HFFc6 (cell line): ENCODE measurements around the gene MMP8. TPM values are rescaled to one million over a fixed set of nuclear protein-coding genes. Genes with fewer than 3 reads are reported as not detected.

Experiments used
- DNase-seq: peaks from one replicate; pipeline ENCODE4 v3.0.0-alpha.2; 2018
- H3K27ac Mint-ChIP-seq: 2 replicates; pipeline ENCODE4 v1.8.0; 2020; ENCODE audit warnings: mild to moderate bottlenecking, mixed read lengths
- H3K27me3 Mint-ChIP-seq: 2 replicates; pipeline ENCODE4 v1.8.0; 2021; ENCODE audit warnings: mild to moderate bottlenecking, moderate library complexity, mixed read lengths; ENCODE audit not compliant: insufficient read depth
- H3K36me3 Mint-ChIP-seq: 2 replicates; pipeline ENCODE4 v1.8.0; 2021; ENCODE audit warnings: low read depth, mixed read lengths
- H3K4me1 Mint-ChIP-seq: 2 replicates; pipeline ENCODE4 v1.8.0; 2020; ENCODE audit warnings: low read depth, mixed read lengths
- H3K4me3 Mint-ChIP-seq: 2 replicates; pipeline ENCODE4 v1.8.0; 2020; ENCODE audit warnings: mild to moderate bottlenecking, moderate library complexity, mixed read lengths
- H3K9me3 Mint-ChIP-seq: 2 replicates; pipeline ENCODE4 v1.8.0; 2020; ENCODE audit warnings: mild to moderate bottlenecking, mixed read lengths
- total RNA-seq, 6 experiments: library from RNA; stranded (reverse); fragmentation: NEBNext Ultra II Directional; extraction: Animal tissue kit (Norgen Biotek cat#: 25700); gene quantifications; 2 replicates in 1 of 6; 3 replicates in 5 of 6; pipeline ENCODE4 v1.2.3, GENCODE V29; 2021
- TF ChIP-seq, protein P1 (sequence below): fragments of 200-600 bp; sonication (generic); IDR thresholded peaks from 2 replicates; pipeline ENCODE4 v1.5.0; 2021; ENCODE audit warnings: antibody characterized with exemption, mild to moderate bottlenecking

Gene MMP8
- total RNA-seq, 6 experiments from 2014 or later: not detected

DNA sequence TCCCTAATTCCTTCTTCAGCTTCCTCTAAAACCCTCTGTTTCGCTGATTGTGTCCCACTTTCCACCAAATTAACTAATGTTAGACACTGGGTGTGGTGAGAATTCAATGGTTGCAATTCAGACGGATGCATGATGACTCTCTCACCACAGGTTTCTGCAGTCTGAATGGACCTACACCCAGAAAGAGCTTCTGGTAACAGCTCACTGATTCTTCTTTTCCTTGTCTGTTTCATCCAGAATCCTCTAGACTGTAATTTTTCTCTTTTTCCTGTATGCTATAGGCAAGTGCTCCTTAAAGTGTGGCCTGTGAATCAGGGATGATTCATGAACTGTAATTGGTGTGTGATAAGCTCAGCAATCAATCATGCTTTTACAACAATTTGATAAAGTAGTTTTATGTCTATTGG lies 37.6 kb upstream of the MMP8 start:
- TF ChIP-seq, protein P1, sequence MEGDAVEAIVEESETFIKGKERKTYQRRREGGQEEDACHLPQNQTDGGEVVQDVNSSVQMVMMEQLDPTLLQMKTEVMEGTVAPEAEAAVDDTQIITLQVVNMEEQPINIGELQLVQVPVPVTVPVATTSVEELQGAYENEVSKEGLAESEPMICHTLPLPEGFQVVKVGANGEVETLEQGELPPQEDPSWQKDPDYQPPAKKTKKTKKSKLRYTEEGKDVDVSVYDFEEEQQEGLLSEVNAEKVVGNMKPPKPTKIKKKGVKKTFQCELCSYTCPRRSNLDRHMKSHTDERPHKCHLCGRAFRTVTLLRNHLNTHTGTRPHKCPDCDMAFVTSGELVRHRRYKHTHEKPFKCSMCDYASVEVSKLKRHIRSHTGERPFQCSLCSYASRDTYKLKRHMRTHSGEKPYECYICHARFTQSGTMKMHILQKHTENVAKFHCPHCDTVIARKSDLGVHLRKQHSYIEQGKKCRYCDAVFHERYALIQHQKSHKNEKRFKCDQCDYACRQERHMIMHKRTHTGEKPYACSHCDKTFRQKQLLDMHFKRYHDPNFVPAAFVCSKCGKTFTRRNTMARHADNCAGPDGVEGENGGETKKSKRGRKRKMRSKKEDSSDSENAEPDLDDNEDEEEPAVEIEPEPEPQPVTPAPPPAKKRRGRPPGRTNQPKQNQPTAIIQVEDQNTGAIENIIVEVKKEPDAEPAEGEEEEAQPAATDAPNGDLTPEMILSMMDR: no peak
- Mint-ChIP-seq H3K9me3 (no peaks in the 10 kb centered on the region), H3K27me3 (peaks cover 18% of the 10 kb centered on the region), H3K36me3 (no peaks in the 10 kb centered on the region), H3K4me1 (peaks cover 53% of the 10 kb centered on the region), H3K27ac (no peak overlapping the region), H3K4me3 (no peak overlapping the region)
- DNase-seq: peak; percentile 47

DNA sequence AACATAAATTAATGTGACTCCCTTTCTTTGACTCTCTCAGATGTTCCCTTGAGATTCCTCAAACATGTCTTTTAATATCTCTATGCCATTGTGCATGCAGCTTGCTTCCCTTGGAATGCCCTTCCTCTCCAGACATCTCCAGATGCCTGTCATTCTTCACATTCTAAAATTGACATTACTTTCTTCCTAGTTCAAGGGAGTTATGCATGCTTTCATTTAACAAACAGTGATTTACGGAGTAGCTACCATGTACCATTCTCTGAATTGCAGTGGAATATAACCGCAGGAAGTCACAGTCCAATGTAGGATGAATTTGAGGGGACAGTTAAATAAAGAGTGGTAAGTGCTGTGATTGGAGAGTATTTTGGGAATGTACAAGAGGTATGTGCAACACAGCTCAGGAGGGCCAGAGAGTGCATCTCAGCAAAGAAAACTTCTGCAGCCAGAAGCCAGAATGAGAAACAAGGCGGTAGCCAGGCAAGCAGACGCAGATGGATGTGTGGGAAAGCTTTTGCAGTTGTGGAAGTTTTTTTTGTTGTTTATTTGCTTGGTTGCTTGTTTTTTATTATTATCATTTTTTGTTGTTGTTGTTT lies 37.0 kb upstream of the MMP8 start:
- Mint-ChIP-seq H3K9me3 (no peaks in the 10 kb centered on the region), H3K4me3 (peak overlapping the region; percentile 2; the same call in 1 of the 2 replicates), H3K27ac (no peak overlapping the region), H3K27me3 (peaks cover 21% of the 10 kb centered on the region), H3K4me1 (peaks cover 53% of the 10 kb centered on the region), H3K36me3 (no peaks in the 10 kb centered on the region)
- DNase-seq: peak; percentile 8
- TF ChIP-seq, protein P1: no peak

DNA sequence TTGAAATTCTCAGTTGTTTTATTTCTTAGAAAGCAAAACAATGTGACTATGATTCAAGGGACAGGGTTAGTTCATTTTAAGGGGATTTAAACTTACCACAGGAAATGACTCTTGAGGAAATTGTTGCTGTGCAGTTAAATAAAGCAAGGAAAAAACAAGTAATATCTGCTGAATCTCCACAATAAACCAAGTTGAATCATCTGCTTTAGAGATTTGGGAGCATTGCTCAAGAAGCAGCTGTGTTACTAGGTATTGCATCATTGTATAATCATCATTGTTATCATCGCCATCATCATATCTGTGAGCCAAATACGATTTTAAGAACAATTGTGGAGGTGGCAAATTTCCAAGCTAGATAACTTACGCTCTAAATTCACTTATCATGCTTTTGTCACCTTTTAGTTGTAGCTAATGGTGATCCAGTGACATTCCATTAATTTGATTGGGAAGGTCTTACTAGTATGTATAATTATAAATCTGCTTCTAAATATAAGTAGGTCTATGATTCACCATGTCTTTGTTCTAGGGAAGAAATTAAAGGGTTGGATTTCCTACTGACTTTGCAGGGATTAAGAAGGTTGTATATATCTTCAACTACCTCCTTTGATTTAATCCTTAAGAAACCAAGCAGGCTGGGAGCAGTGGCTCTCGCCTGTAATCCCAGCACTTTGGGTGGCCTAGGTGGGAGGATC lies 35.7 kb upstream of the MMP8 start:
- TF ChIP-seq, protein P1: no peak
- Mint-ChIP-seq H3K4me1 (peaks cover 53% of the 10 kb centered on the region), H3K36me3 (no peaks in the 10 kb centered on the region), H3K4me3 (peak overlapping the region; percentile 37; the same call in 1 of the 2 replicates), H3K9me3 (no peaks in the 10 kb centered on the region), H3K27ac (peak overlapping the region; percentile 65), H3K27me3 (peaks cover 29% of the 10 kb centered on the region)
- DNase-seq: peak; percentile 97

GRCh38 chr11:102757823-102758549 lies 33.2 kb upstream of the MMP8 start:
- no peak overlapping the region for H3K27ac Mint-ChIP-seq
- H3K4me1 Mint-ChIP-seq: peaks cover 36% of the 10 kb centered on the region
- no peak overlapping the region for H3K4me3 Mint-ChIP-seq
- H3K27me3 Mint-ChIP-seq: peaks cover 44% of the 10 kb centered on the region
- H3K36me3 Mint-ChIP-seq: no peaks in the 10 kb centered on the region
- TF ChIP-seq, protein P1: no peak
- no peaks in the 10 kb centered on the region for H3K9me3 Mint-ChIP-seq
- peak; percentile 16 for DNase-seq

GRCh38 chr11:102753267-102753666 lies 28.5 kb upstream of the MMP8 start:
- Mint-ChIP-seq H3K36me3 (no peaks in the 10 kb centered on the region), H3K4me1 (peaks cover 2% of the 10 kb centered on the region), H3K27ac (no peak overlapping the region), H3K9me3 (peaks cover 4% of the 10 kb centered on the region; the same call in 1 of the 2 replicates), H3K27me3 (peaks cover 61% of the 10 kb centered on the region), H3K4me3 (no peak overlapping the region)
- DNase-seq: no peak
- TF ChIP-seq, protein P1: no peak
